NCI-H446 (cell line): ENCODE results near the gene DCLK2.

Experiments
- DNase-seq, 2 experiments: peaks; one replicate each; lab custom pipeline; 2025; lab: John Stamatoyannopoulos, UW

DCLK2 gene

DNA sequence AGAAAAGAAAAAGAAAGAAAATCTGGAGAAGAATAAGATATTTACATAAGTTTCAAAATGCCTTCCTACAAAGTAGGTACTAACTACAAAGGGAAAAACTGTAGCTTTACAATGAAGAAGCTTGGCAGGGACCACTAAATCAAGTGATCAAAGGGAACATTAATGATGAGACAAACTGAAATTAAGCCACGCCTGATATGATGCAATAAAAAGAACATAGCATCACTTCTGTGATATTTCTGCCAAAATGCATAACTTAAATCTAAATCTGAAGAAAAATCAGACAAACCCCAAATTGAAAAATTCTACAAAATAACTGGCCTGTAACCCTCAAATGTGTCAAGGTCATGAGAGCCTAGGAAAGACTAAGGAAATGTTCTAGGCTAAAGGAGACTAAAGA is 8.9 kb upstream of the DCLK2 start:
- no peak for DNase-seq

DNA sequence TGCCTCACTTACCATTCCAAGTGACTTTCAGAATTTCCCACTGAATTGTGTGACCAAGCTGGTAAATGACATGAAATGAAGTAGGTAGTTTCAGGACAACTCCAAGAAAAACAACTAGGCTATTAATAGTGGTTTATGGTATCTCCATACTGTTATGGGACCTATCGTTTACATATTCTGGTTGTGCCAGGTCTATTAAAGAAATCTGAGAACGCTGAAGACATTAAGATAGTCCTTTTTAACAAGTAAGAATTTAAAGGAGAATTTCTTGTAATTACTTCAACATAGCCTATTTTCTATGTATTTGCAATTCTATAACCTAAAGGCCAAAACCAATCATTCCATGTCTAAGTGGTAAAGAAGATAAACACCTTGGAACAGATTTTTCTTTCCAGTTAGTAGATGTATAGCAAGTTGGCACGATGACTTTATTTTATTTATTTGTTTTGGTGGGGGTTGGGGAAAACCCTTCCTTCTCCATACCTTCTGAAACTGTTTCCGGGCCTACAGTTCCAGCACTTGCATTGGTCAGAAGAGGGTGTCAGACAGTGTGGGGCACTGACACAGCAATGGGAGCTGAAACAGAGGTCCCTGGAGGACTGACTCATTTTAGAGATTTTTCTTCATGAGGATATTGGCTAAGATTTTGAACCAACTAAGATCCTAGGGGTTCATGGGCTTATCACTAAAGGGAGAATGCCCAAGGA is 7.6 kb upstream of the DCLK2 start:
- no peak for DNase-seq

DNA sequence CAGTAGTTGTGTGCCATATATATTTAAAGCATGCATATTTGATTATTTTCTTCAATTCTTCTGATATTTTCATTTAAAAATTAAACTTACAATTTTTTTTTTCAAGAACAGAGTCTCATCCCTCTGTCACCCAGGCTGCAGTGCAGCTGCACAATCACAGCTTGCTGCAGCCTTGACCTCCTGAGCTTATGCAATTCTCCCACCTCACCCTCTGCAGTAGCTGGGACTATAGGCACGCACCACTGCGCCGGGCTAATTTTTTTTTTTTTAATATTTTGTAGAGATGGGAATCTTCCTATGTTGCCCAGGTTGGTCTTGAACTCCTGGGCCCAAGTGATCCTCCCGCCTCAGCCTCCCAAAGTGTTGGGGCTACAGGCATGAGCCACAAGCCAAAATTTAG is 5.8 kb upstream of the DCLK2 start:
- no peak for DNase-seq

DNA sequence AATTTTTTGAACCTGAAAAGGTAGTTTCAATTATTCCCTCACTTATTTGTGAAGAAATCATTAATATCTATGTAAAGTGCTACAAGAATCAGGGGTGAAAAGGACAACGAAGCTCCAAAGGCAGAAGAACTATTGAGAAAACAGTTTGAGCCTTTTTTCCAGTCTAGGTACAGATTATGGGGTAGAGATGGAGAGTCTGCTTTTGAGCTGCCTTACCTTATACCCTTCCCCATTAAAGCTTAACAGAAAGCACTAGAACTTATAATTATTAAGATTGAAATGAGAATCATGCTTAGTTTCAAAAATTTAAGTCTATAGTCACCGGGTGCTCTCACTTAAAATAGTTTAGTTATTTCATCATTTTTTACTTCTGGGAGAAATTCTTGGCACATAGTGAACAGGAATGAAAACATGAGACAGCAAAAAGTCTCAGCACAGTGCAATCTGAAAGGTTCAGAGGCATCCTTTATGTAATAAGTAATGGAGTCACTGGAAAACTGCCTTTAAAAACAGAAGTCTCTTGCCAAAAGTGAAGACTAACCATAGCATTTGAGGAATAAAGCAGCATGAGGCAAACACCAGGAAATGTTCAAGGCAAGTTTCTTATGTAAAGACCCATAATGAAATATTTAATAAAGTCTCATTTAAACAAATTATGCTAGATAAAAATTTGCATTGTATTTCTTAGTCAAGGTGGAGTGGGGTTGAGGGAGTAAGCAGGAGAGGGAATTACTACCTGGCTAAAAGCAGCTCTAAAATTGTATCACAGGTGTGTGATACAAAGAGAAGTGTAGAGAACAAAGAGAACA is 5.1 kb upstream of the DCLK2 start:
- DNase-seq = peak in 1 of 2 experiments; percentile 22

DNA sequence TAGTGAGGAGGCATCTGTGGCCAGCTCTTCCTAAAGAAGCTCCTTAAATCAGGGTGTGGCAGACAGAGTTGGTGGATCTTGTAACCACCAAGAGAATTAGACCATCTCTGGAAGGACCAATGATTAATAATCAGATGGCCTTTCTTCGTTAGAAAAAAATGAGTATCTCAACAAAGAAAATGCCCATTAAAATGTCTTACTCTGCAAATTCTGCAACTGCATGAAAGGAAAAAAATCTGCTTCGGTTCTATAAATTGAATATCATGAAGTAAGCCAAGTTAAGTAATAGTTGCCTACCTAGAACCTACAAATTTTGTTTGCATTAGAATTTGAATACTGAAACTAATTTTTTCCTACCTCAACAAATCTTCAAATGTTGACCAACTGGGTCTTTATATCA is 4.2 kb upstream of the DCLK2 start:
- no peak for DNase-seq

DNA sequence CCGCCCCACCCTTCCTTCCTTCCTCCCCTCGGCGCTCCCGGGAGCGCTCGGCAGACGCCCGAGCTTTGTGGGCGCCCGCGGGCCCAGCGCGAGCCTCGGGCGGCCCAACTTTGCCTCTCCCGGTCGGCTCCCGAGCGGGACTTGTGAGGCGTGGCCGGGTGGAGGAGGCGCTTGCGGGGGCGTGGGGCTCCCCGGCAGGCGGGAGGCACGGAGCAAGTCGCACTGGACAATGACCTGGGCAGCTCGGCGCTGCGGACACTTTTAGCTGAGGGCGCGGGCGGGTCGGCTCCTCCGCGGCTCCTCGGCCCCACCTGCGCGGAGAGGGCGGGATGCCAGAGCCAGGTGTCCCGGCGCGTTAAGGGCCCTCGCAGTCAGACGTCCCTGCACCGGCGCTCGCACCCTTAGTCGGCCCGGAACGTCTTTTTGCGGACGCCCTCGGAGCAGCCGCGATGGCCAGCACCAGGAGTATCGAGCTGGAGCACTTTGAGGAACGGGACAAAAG is 385 bp downstream of the DCLK2 start:
- DNase-seq = peak in 1 of 2 experiments; percentile 66

DNA sequence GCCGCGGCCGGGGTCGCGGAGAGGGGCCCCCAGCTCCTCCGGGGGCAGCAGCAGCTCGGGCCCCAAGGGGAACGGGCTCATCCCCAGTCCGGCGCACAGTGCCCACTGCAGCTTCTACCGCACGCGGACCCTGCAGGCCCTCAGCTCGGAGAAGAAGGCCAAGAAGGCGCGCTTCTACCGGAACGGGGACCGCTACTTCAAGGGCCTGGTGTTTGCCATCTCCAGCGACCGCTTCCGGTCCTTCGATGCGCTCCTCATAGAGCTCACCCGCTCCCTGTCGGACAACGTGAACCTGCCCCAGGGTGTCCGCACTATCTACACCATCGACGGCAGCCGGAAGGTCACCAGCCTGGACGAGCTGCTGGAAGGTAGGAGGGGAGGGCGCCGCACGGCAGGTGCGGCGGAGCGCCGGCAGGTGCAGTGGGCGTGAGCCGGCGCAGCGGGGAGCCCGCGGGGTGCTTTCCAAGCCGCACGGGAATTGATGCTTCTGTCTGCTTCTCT is 886 bp downstream of the DCLK2 start:
- peak in 1 of 2 experiments; percentile 43 for DNase-seq

DNA sequence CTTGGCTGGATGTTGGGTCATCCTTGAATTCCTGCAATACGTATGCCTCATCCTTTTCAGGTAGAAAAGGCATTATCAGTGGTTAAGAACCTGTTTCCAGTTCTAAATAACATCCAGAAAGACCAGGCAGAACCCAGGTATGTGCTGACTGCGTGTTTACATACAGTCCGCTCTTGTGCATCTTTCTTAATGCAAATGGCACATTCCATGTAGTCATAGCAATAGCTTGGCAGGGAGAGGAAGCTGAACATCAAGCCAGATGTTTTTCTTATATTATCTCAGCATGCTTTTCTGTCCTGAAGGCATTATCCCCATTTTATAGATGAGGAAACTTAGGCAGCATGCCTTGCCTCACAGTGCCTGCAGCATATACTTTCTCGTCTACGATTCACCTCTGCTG is 2.1 kb downstream of the DCLK2 start:
- peak in 1 of 2 experiments; percentile 18 for DNase-seq

DNA sequence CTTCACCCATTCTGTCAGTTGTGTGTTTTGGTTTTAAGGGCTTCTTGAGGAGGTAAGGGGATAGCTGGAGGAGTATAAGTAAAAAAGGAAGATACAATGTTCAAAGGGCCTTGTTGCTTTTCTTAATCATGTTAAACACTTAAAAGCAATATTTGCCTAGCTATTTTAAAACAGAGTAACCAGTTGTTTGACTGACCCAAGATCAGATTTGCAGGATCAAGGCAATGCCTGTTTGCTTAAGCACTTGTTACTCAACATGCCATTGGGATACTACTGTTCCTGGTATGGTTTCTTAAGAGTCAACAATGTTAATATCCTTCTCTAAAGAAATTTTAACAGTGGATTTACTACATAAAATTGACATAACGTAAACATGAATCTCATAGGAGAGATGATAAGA is 2.6 kb downstream of the DCLK2 start:
- DNase-seq = no peak

DNA sequence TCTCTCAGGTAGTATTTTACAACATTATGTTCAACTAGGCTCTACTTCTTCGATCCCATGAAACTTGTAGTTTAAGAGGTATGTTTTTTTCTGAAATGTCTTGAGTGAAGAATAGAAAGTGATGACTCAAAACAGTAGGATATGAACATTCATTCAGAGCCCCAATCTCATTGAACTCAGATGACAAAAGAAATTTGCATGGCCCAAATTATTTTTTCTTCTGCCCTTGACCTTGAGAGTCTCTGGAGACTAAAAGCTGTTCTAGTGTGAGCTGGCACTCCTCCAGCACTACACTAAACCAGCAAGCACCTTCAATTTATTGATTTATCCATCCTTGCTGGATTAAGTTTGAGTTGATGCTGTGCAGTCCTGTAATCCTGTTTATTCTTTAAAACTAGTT is 4.0 kb downstream of the DCLK2 start:
- DNase-seq = peak in 1 of 2 experiments; percentile 10

DNA sequence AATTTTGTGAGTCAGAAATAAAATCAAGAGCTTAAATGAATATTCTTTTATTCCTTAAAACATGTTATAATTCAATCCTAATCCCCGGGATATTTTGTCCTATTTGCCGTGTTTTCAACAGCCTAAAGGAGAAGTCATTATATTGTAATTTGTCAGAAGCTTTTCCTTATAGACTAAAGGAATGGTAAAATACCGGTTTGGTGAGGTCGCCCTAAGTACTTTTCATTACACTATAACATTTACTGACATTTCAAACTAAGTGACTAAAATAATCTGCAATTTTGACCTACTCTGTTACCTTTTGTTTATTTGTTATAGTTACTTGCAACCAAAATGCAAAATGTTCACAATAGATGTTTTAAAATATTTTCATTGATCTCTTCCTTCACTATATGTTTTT is 8.8 kb downstream of the DCLK2 start:
- no peak for DNase-seq

DNA sequence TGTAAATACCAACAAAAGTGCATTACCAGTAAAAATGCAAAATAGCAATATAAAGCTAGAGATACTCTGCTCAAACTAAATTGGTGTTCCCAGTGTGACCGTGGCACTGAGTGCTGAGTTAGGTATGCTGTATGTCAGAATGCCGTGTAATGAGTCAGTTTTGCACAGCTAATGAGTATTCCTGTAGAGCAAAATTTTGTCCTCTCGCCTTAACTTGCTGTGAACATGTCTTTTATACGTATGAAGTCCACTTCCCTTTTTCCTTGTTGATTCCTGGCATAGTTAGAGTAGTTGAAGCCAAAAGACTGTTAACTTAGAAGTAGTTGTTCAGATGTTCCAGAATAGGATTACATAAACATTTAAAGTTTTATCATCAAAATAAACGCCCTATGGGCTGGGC is 11.5 kb downstream of the DCLK2 start:
- DNase-seq = no peak

DNA sequence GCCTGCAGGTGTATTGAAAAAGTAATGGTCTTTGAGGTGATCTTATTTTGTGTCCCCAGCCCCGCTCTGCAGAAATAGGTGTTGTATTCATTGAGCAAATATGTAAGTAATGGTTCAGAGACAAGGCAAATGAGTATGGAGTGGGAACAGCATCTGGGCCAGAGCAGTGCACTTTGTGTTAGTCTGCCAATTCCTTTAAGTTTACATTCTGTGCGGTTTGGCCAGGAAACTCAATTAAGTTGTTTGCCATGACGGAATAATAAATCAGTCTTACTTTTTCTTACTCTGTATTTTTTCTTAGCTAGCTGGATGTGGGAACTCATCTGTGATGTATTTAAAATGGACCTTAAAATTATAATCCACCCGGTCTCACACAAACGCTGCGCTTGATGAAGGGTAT is 12.6 kb downstream of the DCLK2 start:
- peak in 1 of 2 experiments; percentile 61 for DNase-seq

DNA sequence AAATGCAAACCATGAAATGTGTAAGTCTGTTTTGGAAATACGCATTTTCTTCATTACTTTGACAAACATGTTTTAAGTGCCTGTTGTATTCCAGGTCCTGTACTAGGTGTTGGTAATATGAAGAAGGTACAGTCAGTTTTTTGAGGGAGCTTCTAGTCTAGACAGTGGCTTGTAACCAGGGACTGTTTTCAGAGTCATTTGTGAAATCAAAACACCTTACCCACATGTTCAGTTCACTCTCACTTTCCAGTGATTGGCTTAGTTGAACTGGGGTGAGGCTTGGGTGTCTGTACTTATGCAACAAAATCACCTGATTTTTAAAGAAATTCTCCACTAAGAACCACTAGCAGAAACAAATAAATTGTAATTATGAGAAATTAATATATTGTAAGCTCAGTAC is 16.4 kb downstream of the DCLK2 start:
- no peak for DNase-seq

DNA sequence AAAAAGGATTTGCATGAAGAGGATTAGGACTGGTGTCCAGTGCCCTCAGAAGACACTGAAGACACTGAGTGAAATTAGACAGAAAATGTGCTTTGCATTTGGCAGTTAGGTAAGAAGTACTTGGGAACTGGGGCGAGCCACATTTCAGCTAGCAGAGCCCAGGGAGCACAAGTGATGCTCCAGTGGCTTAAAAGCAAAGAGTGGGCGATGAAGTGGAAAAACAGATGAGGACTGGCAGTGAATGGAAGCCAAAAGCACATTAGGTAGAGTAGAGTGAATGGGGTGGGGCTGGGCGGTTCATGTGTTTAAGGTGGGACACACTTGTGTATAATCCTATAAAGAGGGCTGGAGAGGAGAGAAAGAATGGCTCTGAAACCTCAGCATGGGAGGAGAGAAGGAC is 18.4 kb downstream of the DCLK2 start:
- peak in 1 of 2 experiments; percentile 57 for DNase-seq

DNA sequence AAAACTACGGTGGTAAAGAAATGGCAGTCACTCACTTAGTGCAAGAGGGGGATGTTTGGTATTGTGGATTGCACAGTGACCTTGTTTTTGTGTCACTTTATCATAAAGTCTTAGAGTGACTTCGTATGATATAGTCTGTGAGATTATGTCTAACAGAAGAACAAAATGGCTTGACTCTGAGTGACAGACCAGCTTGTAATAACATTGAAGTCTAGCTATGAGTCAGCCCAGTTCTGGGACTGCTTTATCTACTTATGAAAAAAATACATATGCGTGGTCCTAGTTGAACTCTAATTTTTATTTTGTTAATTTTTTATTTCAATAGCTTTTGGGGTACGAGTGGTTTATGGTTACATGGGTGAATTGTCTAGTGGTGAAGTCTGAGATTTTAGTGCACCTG is 20.0 kb downstream of the DCLK2 start:
- no peak for DNase-seq

DNA sequence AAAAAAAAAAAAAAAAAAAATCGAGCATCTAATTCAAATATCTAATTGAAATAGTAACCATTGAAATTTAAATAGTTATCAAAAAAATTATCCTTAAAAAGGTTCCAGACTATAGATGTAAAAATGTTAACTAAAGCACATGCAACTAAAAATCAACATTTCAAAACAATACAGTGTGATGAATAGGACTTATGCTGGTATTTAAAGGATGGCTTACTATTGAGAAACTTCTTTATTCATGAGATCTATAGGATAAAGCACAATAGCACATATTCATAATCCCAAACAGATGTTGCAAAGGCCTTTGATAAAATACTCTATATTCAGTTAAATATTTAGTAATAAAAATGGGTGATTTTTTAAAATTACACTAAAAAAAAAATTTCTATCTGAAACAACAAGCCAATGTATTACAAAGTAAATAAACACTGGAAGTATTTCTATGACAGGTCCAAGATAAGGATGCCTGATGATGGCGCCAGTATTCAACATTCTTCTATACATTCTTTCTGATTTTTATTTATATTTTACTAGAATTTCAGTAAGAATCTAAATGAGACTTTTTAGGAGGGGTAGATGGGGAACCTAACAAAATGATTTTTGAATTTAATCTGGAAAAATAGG is 26.3 kb downstream of the DCLK2 start:
- DNase-seq = no peak

DNA sequence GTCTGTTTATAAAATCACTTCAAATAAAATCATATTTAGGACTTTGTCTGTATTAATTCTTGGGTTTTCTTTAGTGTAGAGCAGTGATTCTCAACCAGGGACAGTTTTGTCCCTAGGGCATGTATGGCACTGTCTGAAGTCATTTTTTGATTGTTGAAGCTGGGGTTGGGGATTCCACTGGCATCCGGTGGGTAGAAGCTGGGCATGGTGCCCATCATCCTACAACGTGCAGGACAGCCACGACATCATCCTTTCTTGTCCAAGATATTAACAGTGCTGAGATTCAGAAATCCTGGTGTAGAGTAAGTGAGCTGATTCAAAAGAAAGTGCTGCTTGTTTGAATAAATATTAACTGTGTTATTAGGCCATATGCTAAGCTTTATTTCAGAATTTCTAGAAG is 28.6 kb downstream of the DCLK2 start:
- DNase-seq = peak in 1 of 2 experiments; percentile 48

DNA sequence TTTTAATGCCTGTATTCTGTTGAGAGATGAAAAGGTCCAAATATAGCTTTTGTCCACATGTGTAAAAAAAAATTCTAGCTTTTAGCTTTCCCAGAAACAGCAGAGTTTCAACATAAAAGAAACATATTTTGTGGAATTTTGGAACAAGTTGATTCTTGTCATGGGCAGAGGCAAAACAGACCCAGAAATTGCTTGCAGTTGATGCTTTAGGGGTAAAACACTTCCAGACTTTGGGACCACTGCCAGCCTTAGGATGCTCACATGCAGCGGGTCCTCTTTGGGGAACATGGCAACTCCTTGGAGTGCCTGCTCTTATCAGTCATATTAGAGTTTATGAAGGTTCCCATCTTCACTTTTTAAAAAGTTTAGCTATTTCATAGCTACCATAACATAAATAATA is 30.4 kb downstream of the DCLK2 start:
- peak; percentile 37 to 77 for DNase-seq

DNA sequence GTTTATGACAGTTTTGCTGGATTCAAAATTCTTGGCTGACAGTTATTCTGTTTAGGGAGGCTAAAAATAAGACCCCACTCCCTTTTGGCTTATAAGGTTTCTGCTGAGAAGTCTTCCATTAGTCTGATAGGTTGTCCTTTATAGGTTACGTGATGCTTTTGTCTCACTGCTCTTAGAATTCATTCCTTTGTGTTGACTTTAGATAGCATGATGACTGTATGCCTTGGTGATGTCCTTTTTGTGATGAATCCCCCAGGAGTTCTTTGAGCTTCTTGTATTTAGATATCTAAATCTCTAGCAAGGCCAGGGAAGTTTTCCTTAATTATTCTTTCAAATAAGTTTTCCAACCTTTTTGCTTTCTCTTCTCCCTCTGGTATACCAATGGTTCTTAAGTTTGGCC is 36.4 kb downstream of the DCLK2 start:
- DNase-seq = no peak

DNA sequence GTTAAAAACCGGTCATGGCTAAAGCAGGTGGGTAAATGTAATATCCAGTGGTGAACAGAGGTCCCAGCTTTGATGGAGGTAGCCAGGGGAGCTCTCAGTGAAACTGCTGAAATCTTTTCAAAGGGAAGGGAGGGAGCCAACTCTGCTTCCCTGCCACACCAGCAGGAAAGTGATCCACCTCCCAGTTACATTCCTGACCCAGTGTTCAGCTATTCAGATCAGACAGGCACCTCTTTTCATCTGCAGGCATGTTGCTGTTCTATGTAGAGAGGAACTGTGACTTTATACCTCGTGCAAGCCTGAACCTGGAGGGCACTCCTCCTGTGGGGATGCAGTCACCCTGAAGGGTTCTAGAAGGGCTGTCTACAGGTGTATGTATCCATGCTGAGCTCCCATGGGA is 37.6 kb downstream of the DCLK2 start:
- DNase-seq = no peak

DNA sequence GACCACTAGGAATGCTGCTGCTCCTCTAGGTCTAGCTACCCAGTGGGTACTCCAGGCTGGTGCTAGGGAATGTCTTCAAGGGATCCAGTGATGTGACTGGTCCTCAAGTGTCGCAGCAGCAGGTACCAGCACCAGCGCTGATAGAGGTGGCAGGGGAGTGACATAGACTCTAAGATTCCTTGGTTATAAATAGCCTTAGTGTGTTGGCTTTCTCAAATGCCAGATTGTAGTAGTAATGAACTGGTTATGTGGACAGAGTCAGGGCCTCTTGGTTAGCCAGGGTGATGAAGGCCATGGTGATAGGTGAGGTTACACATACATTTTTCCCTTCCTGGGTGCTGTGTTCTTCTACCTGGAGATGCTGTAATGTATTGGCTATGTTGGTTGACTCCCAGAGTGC is 38.3 kb downstream of the DCLK2 start:
- DNase-seq = no peak

DNA sequence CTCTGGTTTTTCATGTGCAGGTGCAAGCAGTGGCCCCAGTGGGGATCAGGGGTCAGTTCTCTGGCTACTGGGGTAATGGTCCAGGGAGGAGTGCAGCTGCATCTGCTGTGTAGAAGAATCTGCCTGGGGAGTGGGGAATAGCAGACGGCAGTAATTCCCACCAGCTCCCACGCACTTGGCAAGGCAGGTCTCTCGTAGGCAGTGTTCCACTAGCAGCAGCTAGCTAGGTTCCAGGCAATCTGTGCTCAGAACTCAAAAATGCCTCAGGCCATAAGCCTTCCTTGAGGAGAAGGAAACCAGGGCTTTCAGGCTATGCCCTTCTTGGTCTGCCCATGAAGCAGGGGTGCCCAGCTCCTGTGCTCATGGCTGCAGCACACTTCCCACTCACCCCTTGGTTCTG is 38.8 kb downstream of the DCLK2 start:
- DNase-seq = peak in 1 of 2 experiments; percentile 55
